Brain microvascular endothelial cell (primary cell): ENCODE measurements around the gene HOATZ.

Experiments used
- DNase-seq: peaks from one replicate; pipeline ENCODE4 v3.0.0-alpha.2; 2020
- H3K27ac ChIP-seq: fragments of 250-450 bp; sonication (Bioruptor Pico); 2 replicates; pipeline ENCODE4 v1.5.1; 2020; ENCODE audit warnings: mild to moderate bottlenecking, moderate library complexity
- H3K27me3 ChIP-seq: fragments of 250-450 bp; sonication (Bioruptor Pico); replicated peaks from 2 replicates; pipeline ENCODE4 v1.5.1; 2020; ENCODE audit warnings: mild to moderate bottlenecking
- H3K36me3 ChIP-seq: fragments of 250-450 bp; sonication (Bioruptor Pico); replicated peaks from 2 replicates; pipeline ENCODE4 v1.5.1; 2020; ENCODE audit warnings: mild to moderate bottlenecking
- H3K4me3 ChIP-seq: 2 replicates; pipeline ENCODE4 v1.5.1; 2011; ENCODE audit warnings: low read depth, mild to moderate bottlenecking, control low read depth, low read length, moderate library complexity
- in situ Hi-C: cut with HindIII; loops from 2 replicates; pipeline ENCODE4 v1.10.0; 2017; ENCODE audit warnings: low sequenced_read_pairs, low pct_ligation_motif_present
- TF ChIP-seq, protein P1 (sequence below): IDR thresholded peaks from 2 replicates; pipeline ENCODE4 v1.5.1; 2011; ENCODE audit warnings: low read depth, mild to moderate bottlenecking, moderate library complexity, low read length, control low read depth, inconsistent platforms; ENCODE audit errors: missing control alignments

HOATZ gene

DNA sequence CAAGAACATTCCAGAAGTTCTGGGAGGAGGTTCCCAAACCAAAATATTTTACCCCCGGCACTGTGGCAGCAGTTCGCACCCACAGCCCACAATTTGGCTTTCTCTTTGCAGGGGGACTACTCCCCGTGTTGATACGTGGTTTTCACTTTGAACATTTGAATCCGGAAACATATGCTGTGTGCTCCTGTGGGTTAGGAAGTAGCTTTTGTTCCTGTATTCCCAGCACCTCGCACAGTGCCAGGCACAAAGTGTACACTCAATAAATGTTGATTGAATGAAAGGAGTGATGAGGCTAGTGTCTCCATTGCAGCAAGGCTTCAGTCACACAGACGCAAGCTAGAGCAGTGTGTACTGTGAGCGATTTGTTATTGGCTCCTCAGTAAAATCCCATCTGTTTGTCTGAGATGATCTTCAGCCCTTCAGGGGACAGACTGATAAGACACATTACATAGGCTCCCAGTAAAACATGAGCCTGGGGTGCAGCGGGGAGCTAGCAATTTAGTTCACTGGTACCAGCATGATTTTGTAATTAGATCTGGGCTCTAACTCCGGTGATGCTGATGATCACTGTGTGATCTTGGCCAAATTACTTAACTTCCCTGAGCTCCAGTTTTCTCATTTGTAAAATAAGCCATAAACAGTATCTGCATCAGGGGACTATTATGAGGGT, 28.2 kb downstream of the HOATZ start:
- Histone ChIP-seq H3K27me3 (no peaks in the 10 kb centered on the region), H3K36me3 (no peaks in the 10 kb centered on the region), H3K4me3 (no peak overlapping the region), H3K27ac (no peak overlapping the region)
- TF ChIP-seq, protein P1, sequence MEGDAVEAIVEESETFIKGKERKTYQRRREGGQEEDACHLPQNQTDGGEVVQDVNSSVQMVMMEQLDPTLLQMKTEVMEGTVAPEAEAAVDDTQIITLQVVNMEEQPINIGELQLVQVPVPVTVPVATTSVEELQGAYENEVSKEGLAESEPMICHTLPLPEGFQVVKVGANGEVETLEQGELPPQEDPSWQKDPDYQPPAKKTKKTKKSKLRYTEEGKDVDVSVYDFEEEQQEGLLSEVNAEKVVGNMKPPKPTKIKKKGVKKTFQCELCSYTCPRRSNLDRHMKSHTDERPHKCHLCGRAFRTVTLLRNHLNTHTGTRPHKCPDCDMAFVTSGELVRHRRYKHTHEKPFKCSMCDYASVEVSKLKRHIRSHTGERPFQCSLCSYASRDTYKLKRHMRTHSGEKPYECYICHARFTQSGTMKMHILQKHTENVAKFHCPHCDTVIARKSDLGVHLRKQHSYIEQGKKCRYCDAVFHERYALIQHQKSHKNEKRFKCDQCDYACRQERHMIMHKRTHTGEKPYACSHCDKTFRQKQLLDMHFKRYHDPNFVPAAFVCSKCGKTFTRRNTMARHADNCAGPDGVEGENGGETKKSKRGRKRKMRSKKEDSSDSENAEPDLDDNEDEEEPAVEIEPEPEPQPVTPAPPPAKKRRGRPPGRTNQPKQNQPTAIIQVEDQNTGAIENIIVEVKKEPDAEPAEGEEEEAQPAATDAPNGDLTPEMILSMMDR, result no peak
- in situ Hi-C loops, result no loop called here
- no peak for DNase-seq

- TF ChIP-seq, protein P1, result no peak
- in situ Hi-C loops, result no loop called here
- Histone ChIP-seq H3K27ac (no peak overlapping the region), H3K4me3 (no peak overlapping the region), H3K27me3 (no peaks in the 10 kb centered on the region), H3K36me3 (peaks cover 6% of the 10 kb centered on the region)
- no peak for DNase-seq
Observed at GRCh38 chr11:111548525-111548924, 33.9 kb downstream of the HOATZ start.

DNA sequence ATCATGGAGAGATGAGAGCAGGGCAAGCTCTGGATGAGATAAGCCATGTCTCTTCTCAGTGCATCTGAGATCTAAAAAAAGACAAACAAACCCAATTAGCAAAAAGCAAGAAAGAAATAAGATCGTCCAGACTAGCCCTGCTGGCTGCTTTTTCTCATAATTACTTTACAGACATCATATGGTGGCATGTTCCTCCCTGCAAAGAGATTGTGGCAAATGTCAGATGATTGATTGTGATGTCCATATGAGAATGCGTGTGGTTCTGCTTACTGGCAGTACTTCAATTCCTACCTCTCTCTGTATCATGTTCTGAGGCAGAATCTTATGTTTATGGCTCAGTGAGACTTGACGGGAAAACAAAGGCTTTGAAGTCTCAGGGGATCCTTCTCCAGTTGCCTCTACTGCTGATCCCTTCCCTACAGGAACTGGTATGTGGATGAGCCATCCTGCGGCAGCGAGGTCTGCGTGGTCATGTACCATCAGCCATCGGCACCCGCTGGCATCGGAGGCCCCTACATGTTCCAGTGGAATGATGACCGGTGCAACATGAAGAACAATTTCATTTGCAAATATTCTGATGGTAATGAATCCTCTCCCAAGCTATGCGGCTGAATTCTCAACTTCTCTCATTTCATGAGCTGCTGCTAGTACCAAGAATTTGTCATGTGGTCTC, 34.8 kb downstream of the HOATZ start:
- Histone ChIP-seq H3K36me3 (peaks cover 6% of the 10 kb centered on the region), H3K27me3 (no peaks in the 10 kb centered on the region), H3K4me3 (no peak overlapping the region), H3K27ac (no peak overlapping the region)
- TF ChIP-seq, protein P1, result no peak
- in situ Hi-C loops, result no loop called here
- DNase-seq, result no peak

- no peak for DNase-seq
- H3K4me3 ChIP-seq, result no peak overlapping the region
- in situ Hi-C loops, result no loop called here
- TF ChIP-seq, protein P1, result no peak
- peaks cover 6% of the 10 kb centered on the region for H3K36me3 ChIP-seq
- no peak overlapping the region for H3K27ac ChIP-seq
- H3K27me3 ChIP-seq, result no peaks in the 10 kb centered on the region
Observed at GRCh38 chr11:111549869-111550203, 35.3 kb downstream of the HOATZ start.

- no peak for DNase-seq
- no peak overlapping the region for H3K27ac ChIP-seq
- no peak overlapping the region for H3K4me3 ChIP-seq
- H3K36me3 ChIP-seq, result peaks cover 6% of the 10 kb centered on the region
- H3K27me3 ChIP-seq, result no peaks in the 10 kb centered on the region
- TF ChIP-seq, protein P1, result no peak
- in situ Hi-C loops, result no loop called here
Observed at GRCh38 chr11:111550258-111550657, 35.7 kb downstream of the HOATZ start.
